Stimulated activated naive B cell treated with anti-CD40 and anti-IgM and Interleukin-4, amounts not matched to agents 10 μg/mL and 1 μg/mL and 100 μg/mL, for 72 hours (primary cell): Measurements from ENCODE around the gene C6orf47.
"Not testable (repeated sequence)": the region's sequence is repeated elsewhere in the genome, so short reads cannot be mapped to it uniquely, and the experiment has no call there.

ENCODE experiments used
- ATAC-seq, 2 donors: fragments of 150-1000 bp; cut with Tn5 transposase; replicated peaks; 2 replicates each; pipeline ENCODE4 v1.10.0; 2021; ENCODE audit warnings: moderate library complexity in 1 of 2
- DNase-seq: peaks from one replicate; pipeline ENCODE4 v3.0.0; 2021
- H3K27ac Mint-ChIP-seq: one replicate; pipeline ENCODE4 v1.8.0; 2022; ENCODE audit warnings: mild to moderate bottlenecking, mixed read lengths
- H3K27me3 Mint-ChIP-seq, 2 donors: one replicate each; pipeline ENCODE4 v1.8.0; 2022; ENCODE audit warnings: mixed read lengths in 2 of 2
- H3K36me3 Mint-ChIP-seq, 2 donors: one replicate each; pipeline ENCODE4 v1.8.0; 2022; ENCODE audit warnings: mixed read lengths in 2 of 2, mild to moderate bottlenecking in 1 of 2
- H3K4me1 Mint-ChIP-seq, 2 donors: one replicate each; pipeline ENCODE4 v1.8.0; 2022; ENCODE audit warnings: mixed read lengths in 2 of 2, mild to moderate bottlenecking in 1 of 2
- H3K4me3 Mint-ChIP-seq, 2 donors: one replicate each; pipeline ENCODE4 v1.8.0; 2022; ENCODE audit warnings: mild to moderate bottlenecking in 2 of 2, mixed read lengths in 2 of 2, moderate library complexity in 1 of 2
- H3K9me3 Mint-ChIP-seq, 2 donors: one replicate each; pipeline ENCODE4 v1.8.0; 2022; ENCODE audit warnings: mixed read lengths in 2 of 2, mild to moderate bottlenecking in 1 of 2

The C6orf47 gene, protein sequence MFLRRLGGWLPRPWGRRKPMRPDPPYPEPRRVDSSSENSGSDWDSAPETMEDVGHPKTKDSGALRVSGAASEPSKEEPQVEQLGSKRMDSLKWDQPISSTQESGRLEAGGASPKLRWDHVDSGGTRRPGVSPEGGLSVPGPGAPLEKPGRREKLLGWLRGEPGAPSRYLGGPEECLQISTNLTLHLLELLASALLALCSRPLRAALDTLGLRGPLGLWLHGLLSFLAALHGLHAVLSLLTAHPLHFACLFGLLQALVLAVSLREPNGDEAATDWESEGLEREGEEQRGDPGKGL

DNA sequence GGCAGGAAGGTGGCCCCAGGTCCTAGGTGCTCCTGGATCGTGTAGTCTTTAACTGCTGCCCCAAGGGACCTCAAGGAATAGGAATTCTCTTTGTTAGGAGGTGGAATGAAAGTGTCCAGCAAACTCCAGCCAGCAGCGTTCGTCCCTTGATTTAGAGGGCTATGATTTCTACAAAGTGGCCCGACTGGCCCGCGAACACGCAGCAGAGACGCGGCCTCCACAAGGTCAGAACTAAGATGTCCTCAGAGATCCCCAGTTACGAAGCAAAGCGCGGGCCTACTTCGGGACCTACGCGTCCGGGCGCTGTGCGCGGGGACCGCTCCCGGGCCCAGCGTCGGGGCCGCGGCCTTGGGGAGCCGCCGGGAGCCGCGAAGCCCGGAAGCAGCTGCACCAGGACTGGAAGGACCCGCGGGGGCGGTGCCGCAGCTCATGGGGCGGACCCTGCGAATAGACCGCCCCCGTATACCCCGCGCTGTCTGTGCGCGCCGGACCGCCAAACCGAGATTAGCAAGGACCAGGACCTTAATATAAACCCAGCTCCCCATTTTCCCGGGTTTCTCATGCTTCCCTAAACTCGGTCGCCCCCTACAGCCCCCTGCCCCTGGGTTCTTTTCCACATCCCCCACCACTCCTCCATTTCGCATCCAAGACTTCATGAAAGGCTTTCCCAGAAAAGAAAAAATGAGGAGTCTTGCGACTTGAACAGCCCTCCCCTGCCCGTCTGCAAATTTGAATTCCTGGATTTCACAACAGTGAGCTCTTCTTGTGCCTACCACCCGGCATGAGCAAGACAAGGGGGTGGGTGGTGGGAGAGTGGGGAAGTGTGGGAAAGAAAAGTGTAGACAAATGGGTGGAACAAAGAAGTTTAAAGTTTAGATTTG lies at the start of gene C6orf47:
C6orf47 (minus strand) TSS at position 398 of the 881 bp plus-strand sequence. CDS start 831 bp downstream, outside the sequence.
- Mint-ChIP-seq H3K36me3 (peaks cover 56 to 73% of the 10 kb centered on the region in 2 donors), H3K27me3 (no peaks in the 10 kb centered on the region), H3K27ac (peak within 1 kb of the TSS; percentile 96), H3K4me1 (peaks cover 57 to 87% of the 10 kb centered on the region in 2 donors), H3K9me3 (no peaks in the 10 kb centered on the region), H3K4me3 (peak within 1 kb of the TSS; percentile 95 to 97)
- DNase-seq (peak; percentile 68), ATAC-seq (peak; percentile 64 to 73)

- H3K4me3 Mint-ChIP-seq, H3K27ac Mint-ChIP-seq, ATAC-seq, H3K36me3 Mint-ChIP-seq, H3K9me3 Mint-ChIP-seq, H3K27me3 Mint-ChIP-seq, DNase-seq: not testable (repeated sequence)
- H3K4me1 Mint-ChIP-seq, result peaks cover 9 to 19% of the 10 kb centered on the region in 2 donors
These were observed 48.6 kb upstream of the C6orf47 start for GRCh38 chr6:31709157-31709556.

- Mint-ChIP-seq H3K27me3 (no peaks in the 10 kb centered on the region), H3K4me3 (no peak overlapping the region), H3K36me3 (no peaks in the 10 kb centered on the region), H3K4me1 (peaks cover 11 to 24% of the 10 kb centered on the region in 2 donors), H3K9me3 (no peaks in the 10 kb centered on the region), H3K27ac (no peak overlapping the region)
- ATAC-seq (no peak), DNase-seq (no peak)
These were observed 47.6 kb upstream of the C6orf47 start for GRCh38 chr6:31708224-31708623.

- no peak overlapping the region for H3K4me3 Mint-ChIP-seq
- no peak for DNase-seq
- no peaks in the 10 kb centered on the region for H3K27me3 Mint-ChIP-seq
- ATAC-seq, result no peak
- peaks cover under 1% of the 10 kb centered on the region in 2 donors for H3K36me3 Mint-ChIP-seq
- H3K9me3 Mint-ChIP-seq, result no peaks in the 10 kb centered on the region
- peaks cover 11 to 25% of the 10 kb centered on the region in 2 donors for H3K4me1 Mint-ChIP-seq
- no peak overlapping the region for H3K27ac Mint-ChIP-seq
These were observed 47.1 kb upstream of the C6orf47 start for GRCh38 chr6:31707701-31708100.

DNA sequence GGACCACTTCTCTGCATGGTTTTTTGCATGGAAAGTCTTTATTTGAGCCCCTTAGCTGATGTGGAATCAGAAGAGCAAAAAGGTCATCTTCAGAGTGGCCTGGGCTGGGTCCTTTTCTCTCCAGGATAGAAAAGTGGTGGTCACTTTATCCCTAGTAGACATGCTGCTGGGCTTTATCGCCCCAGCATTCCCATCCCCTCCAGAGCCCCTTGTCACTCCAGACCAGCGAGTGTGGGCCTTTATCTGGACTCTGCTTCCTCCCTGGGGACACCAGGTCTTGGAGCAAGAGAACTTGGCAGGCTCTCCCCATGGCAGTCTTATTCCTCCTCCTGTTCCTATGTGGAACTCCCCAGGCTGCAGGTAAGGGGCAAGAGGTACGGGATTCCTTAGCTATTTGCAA lies 46.0 kb upstream of the C6orf47 start, which contains the start of gene LY6G6F:
LY6G6F (plus strand) TSS at position 268 of the 400 bp plus-strand sequence; CDS start at position 309, 41 bp downstream.
- peaks cover 4 to 7% of the 10 kb centered on the region in 2 donors for H3K36me3 Mint-ChIP-seq
- no peaks in the 10 kb centered on the region for H3K9me3 Mint-ChIP-seq
- ATAC-seq, result no peak
- H3K4me1 Mint-ChIP-seq, result peaks cover 15 to 28% of the 10 kb centered on the region in 2 donors
- peak within 1 kb of the TSS; percentile 47 for H3K27ac Mint-ChIP-seq
- H3K27me3 Mint-ChIP-seq, result no peaks in the 10 kb centered on the region
- no peak for DNase-seq
- H3K4me3 Mint-ChIP-seq, result no peak within 1 kb of the TSS

DNA sequence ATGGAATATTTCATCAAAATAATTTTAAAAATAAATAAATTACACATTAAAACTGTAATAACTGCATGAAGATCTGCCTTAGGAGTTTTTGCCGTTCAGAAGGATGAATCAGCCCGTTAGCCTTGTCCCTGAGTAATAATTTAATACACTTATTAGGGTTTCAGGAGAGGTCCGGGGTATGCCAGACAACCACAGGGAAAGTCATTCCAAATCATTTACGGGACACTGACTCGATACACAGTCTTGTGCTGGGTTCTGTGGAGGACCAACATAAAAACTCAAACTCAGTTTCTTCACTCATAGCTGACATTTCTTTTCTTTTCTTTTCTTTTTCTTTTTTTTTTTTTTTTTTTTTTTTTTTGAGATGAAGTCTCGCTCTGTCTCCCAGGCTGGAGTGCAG lies 45.4 kb upstream of the C6orf47 start:
- ATAC-seq, result no peak
- H3K27ac Mint-ChIP-seq, result no peak overlapping the region
- DNase-seq, result no peak
- H3K9me3 Mint-ChIP-seq, result no peaks in the 10 kb centered on the region
- H3K27me3 Mint-ChIP-seq, result no peaks in the 10 kb centered on the region
- peaks cover 18 to 30% of the 10 kb centered on the region in 2 donors for H3K4me1 Mint-ChIP-seq
- H3K4me3 Mint-ChIP-seq, result no peak overlapping the region
- peaks cover 4 to 11% of the 10 kb centered on the region in 2 donors for H3K36me3 Mint-ChIP-seq

DNA sequence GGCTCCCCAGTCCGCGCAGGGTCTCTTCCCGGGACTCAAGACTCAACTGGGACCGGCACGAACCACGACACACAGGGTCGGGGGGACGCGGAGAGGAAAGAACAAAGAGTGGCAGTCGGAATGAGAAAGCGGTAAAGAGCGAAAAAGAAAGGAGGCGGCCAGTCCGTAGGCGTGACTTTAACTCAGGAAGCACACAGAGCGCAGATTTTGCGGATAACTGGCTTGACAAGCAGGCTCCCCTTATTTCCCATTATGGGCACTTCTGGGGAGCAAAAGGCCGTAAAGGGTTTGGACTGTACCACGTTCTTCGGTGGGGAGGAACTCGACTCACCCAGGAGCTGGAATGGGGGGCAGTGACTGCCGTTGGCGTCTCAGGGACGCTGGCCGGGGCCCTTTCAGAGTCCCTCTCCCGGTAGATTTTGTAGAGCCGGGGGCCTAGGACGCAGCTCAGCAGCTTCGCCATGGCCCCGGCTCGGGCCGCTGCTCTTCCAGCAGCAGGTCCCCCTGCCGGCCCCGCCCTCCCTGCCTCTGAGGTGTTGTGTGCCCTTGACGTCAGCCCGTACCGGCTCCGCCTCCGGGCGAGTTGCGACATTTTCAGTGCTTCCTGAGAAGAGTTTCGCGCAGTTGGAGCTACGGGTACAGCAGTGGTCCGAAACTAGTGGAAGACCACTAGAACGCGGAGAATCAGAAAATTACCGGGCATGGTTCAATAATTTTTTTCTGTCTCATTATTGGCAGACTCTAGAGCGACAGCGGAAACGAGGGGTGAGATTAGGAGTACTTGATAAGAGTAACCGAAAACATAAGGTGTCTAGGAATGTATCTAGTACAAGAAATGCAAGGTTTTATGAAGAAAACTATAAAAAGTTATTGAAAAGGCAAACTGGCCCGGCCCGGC lies 42.5 kb upstream of the C6orf47 start, which contains the start of gene ABHD16A:
ABHD16A (minus strand) TSS at position 506 of the 898 bp plus-strand sequence; CDS start at position 463, 43 bp downstream.
- no peaks in the 10 kb centered on the region for H3K9me3 Mint-ChIP-seq
- H3K36me3 Mint-ChIP-seq, result peaks cover 4 to 13% of the 10 kb centered on the region in 2 donors
- peak within 1 kb of the TSS; percentile 96 to 99 for H3K4me3 Mint-ChIP-seq
- H3K27ac Mint-ChIP-seq, result peak within 1 kb of the TSS; percentile 98
- H3K4me1 Mint-ChIP-seq, result peaks cover 16 to 25% of the 10 kb centered on the region in 2 donors
- H3K27me3 Mint-ChIP-seq, result no peaks in the 10 kb centered on the region
- DNase-seq, result peak; percentile 97
- ATAC-seq, result peak; percentile 97 to 98

GRCh38 chr6:31702405-31702818 lies 41.8 kb upstream of the C6orf47 start:
- ATAC-seq (peak; percentile 17 to 29), DNase-seq (no peak)
- H3K36me3 Mint-ChIP-seq, result peaks cover 7 to 18% of the 10 kb centered on the region in 2 donors
- peak overlapping the region; percentile 98 for H3K27ac Mint-ChIP-seq
- peak overlapping the region; percentile 96 to 99 for H3K4me3 Mint-ChIP-seq
- H3K27me3 Mint-ChIP-seq, result no peaks in the 10 kb centered on the region
- no peaks in the 10 kb centered on the region for H3K9me3 Mint-ChIP-seq
- peaks cover 20 to 25% of the 10 kb centered on the region in 2 donors for H3K4me1 Mint-ChIP-seq

DNA sequence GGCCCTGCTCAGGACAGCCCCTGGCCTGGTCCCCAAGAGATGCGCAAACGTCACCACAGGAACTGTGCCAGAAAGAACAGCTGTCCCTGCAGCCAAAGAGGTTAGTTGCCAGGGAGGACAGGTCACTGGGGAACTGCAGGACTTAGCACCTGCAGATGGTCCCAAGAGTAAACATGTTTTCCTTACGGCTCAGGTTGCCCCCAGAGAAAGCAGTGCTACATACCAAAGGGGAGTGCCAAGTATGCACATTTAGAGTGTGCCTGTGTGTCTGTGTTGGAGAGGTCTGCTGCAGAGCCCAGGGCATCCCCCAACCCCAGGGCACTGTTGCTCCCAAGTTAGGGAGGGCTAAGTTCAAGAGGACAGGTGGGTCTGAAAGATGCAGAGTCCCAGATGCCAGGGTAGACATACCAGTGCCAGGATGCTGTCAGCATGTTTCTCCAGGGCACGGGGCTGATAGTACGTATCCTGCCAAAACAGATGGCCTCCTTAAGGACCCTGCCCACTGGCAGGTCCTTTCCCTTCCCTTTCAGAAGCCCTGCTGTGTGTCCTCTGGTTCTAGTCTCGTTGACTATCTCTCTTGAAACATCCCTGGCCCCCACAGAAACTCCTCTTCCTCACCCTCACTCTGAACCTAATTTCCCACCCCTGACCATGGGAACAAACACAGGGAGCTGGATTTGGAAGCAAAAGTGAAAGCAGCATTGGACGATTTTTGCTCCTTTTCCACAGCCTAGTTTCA lies 41.3 kb upstream of the C6orf47 start:
- ATAC-seq, result no peak

GRCh38 chr6:31700740-31701401 lies 40.3 kb upstream of the C6orf47 start:
- Mint-ChIP-seq H3K27ac (peak overlapping the region; percentile 48), H3K36me3 (peaks cover 9 to 28% of the 10 kb centered on the region in 2 donors), H3K4me1 (peaks cover 22 to 25% of the 10 kb centered on the region in 2 donors), H3K27me3 (no peaks in the 10 kb centered on the region), H3K9me3 (no peaks in the 10 kb centered on the region), H3K4me3 (peak overlapping the region; percentile 4 to 50)
- ATAC-seq, result no peak
- no peak for DNase-seq

More for the DNA sequence above, 41.3 kb upstream of the C6orf47 start:
- no peaks in the 10 kb centered on the region for H3K27me3 Mint-ChIP-seq
- peak overlapping the region; percentile 96 to 99 for H3K4me3 Mint-ChIP-seq
- H3K36me3 Mint-ChIP-seq, result peaks cover 9 to 22% of the 10 kb centered on the region in 2 donors
- H3K4me1 Mint-ChIP-seq, result peaks cover 22 to 25% of the 10 kb centered on the region in 2 donors
- no peaks in the 10 kb centered on the region for H3K9me3 Mint-ChIP-seq
- peak overlapping the region; percentile 98 for H3K27ac Mint-ChIP-seq
- DNase-seq, result no peak

DNA sequence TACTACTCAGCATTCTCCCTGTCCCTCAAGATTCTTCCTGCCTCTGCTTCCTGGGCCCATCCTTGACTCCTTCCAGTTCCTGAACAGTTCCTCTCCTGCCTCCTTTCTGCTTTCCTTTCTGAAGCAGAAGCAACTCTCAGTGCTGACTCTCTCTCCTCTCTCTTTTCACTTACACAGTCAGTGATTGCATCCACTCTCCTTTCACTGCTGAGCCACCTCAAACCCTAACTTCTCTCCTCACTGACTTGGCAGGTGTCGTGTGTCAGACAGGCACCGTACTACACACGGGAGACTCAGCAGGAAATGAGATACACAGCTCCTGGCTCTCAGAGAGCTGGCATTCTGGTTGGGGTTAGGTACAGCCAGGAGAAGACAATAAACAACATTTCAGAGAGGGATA lies 37.0 kb upstream of the C6orf47 start:
- Mint-ChIP-seq H3K36me3 (peaks cover 19 to 35% of the 10 kb centered on the region in 2 donors), H3K27ac (peak overlapping the region; percentile 21), H3K9me3 (no peaks in the 10 kb centered on the region), H3K27me3 (no peaks in the 10 kb centered on the region), H3K4me1 (peaks cover 19% of the 10 kb centered on the region in 2 donors), H3K4me3 (no peak overlapping the region)
- DNase-seq (no peak), ATAC-seq (no peak)

GRCh38 chr6:31693535-31693934 lies 33.0 kb upstream of the C6orf47 start:
- Mint-ChIP-seq H3K27me3 (no peaks in the 10 kb centered on the region), H3K36me3 (peaks cover 39 to 53% of the 10 kb centered on the region in 2 donors), H3K9me3 (no peaks in the 10 kb centered on the region), H3K4me3 (no peak overlapping the region), H3K4me1 (peaks cover 23 to 24% of the 10 kb centered on the region in 2 donors), H3K27ac (no peak overlapping the region)
- DNase-seq (no peak), ATAC-seq (no peak)
